GM12878 (cell line): ENCODE measurements around the gene CR1L. TPM values are rescaled to one million over a fixed set of nuclear protein-coding genes. Genes with fewer than 3 reads are reported as not detected.

Source experiments
- ATAC-seq: fragments of 200-7000 bp; cut with Tn5 transposase; 3 replicates; pipeline ENCODE4 v1.9.1; 2020; ENCODE audit warnings: mild to moderate bottlenecking, moderate library complexity
- BruUV-seq: library from RNA; stranded (reverse); fragments of 400-500 nt; replicated peaks from 2 replicates; lab custom pipeline; 2021; lab: Mats Ljungman, UMichigan
- CTCF ChIA-PET: fragments of 300-600 bp; sonication (Branson Sonifier 250); formaldehyde crosslinking; extraction: SDS; loops from one replicate; lab custom pipeline; 2021; ENCODE audit warnings: inconsistent platforms; lab: Yijun Ruan, JAX
- POLR2A ChIA-PET: fragments of 350-600 bp; formaldehyde crosslinking; extraction: SDS; loops from one replicate; lab custom pipeline; 2021; ENCODE audit warnings: inconsistent platforms; lab: Charles Lee
- RAD21 ChIA-PET: fragments of 300-600 bp; sonication (Branson Sonifier 250); formaldehyde crosslinking; loops from one replicate; lab custom pipeline; 2023; ENCODE audit warnings: antibody characterized with exemption; ENCODE audit not compliant: unreplicated experiment; lab: Charles Lee
- SMC1A ChIA-PET: fragments of 300-600 bp; sonication (Branson Sonifier 250); formaldehyde crosslinking; loops from one replicate; lab custom pipeline; 2023; ENCODE audit not compliant: unreplicated experiment, uncharacterized antibody; lab: Charles Lee
- DNase-seq: peaks from one replicate; pipeline ENCODE4 v3.0.0-alpha.2; 2011; ENCODE audit warnings: low read depth, low spot score
- FAIRE-seq: peaks from 3 replicates; lab custom pipeline; 2011; peaks lifted over from hg19 to GRCh38; lab: Jason Lieb, UNC
- H2AFZ ChIP-seq: 2 replicates; pipeline ENCODE4 v1.6.0; 2011; ENCODE audit warnings: low read depth, low read length, control low read depth; ENCODE audit not compliant: control insufficient read depth
- H3K27ac ChIP-seq: 2 replicates; pipeline ENCODE4 v1.5.1; 2011; ENCODE audit warnings: control low read depth; ENCODE audit not compliant: control insufficient read depth, insufficient read depth
- H3K27me3 ChIP-seq, 2 experiments: replicated peaks in 1 of 2; 2 replicates each; pipeline versions ENCODE4 v1.6.0 to v1.6.1; 2011; ENCODE audit warnings: low read length in 1 of 2; ENCODE audit not compliant: control insufficient read depth in 2 of 2, insufficient read depth in 2 of 2
- H3K36me3 ChIP-seq, 2 experiments: 2 replicates each; pipeline ENCODE4 v1.5.1; 2011; ENCODE audit warnings: low read length in 1 of 2; ENCODE audit not compliant: control insufficient read depth in 2 of 2, insufficient read depth in 2 of 2
- H3K4me1 ChIP-seq: 2 replicates; pipeline ENCODE4 v1.6.1; 2011; ENCODE audit warnings: mild to moderate bottlenecking, low read length, moderate library complexity, mixed read lengths; ENCODE audit not compliant: control insufficient read depth, insufficient read depth
- H3K4me2 ChIP-seq: 2 replicates; pipeline ENCODE4 v1.6.0; 2011; ENCODE audit warnings: control low read depth; ENCODE audit not compliant: control insufficient read depth, insufficient read depth
- H3K4me3 ChIP-seq: fragments of 200-600 bp; sonication (generic); 2 replicates; pipeline ENCODE4 v1.5.1; 2016
- H3K79me2 ChIP-seq: 2 replicates; pipeline ENCODE4 v1.6.0; 2011; ENCODE audit warnings: low read length; ENCODE audit not compliant: control insufficient read depth, insufficient read depth
- H3K9ac ChIP-seq: 2 replicates; pipeline ENCODE4 v1.8.0; 2011; ENCODE audit warnings: low read length, control low read depth, mixed read lengths; ENCODE audit not compliant: control insufficient read depth, insufficient read depth
- H3K9me3 ChIP-seq: replicated peaks from 3 replicates; pipeline ENCODE4 v1.5.1; 2011; ENCODE audit warnings: mild to moderate bottlenecking, low read length; ENCODE audit not compliant: control insufficient read depth, insufficient read depth
- H4K20me1 ChIP-seq: 2 replicates; pipeline ENCODE4 v1.6.0; 2011; ENCODE audit not compliant: control insufficient read depth, insufficient read depth
- CBFB ChIP-seq: IDR thresholded peaks from 2 replicates; pipeline ENCODE4 v1.6.1; 2016; ENCODE audit warnings: antibody characterized with exemption, low read depth
- EP300 ChIP-seq, 2 experiments: fragments of 150-350 bp in 1 of 2; IDR thresholded peaks; 2 replicates each; pipeline ENCODE4 v1.6.1; 2011 to 2012; ENCODE audit warnings: low read depth in 2 of 2, low read length in 2 of 2, borderline replicate concordance in 1 of 2, improper control_type of control experiment in 1 of 2, inconsistent platforms in 1 of 2; ENCODE audit not compliant: control insufficient read depth in 1 of 2
- HCFC1 ChIP-seq: fragments of 150-350 bp; IDR thresholded peaks from 2 replicates; pipeline ENCODE4 v1.6.1; 2014; ENCODE audit warnings: low read length
- HDAC2 ChIP-seq: fragments of 200-600 bp; sonication (generic); IDR thresholded peaks from 2 replicates; pipeline ENCODE4 v1.6.1; 2017
- NRF1 ChIP-seq: conservative IDR thresholded peaks from 2 replicates; pipeline ENCODE4 v1.6.1; 2011; ENCODE audit warnings: mild to moderate bottlenecking, low read depth, low read length, improper control_type of control experiment
- ZNF592 ChIP-seq: fragments of 450-650 bp; IDR thresholded peaks from 2 replicates; pipeline ENCODE4 v1.6.1; 2017; ENCODE audit warnings: mild to moderate bottlenecking, moderate library complexity
- WGBS: methylation state at CpG from one replicate; pipeline ENCODE4 v1.1.6; 2016; ENCODE audit warnings: low lambda C conversion rate; ENCODE audit not compliant: insufficient replicate concordance, insufficient coverage; ENCODE audit errors: missing lambda C conversion rate; 5-methylcytosine and 5-hydroxymethylcytosine counted together
- in situ Hi-C: fragments of 300-500 bp; cut with MboI; formaldehyde crosslinking; loops from 9 replicates; pipeline ENCODE4 v1.14.3; 2018; ENCODE audit warnings: mixed read lengths
- intact Hi-C: fragments of 100-400 bp; cut with micrococcal nuclease; formaldehyde crosslinking; loops from one replicate; pipeline ENCODE4 v1.14.2; 2022; ENCODE audit not compliant: unreplicated experiment
- polyA plus RNA-seq, 11 experiments: library from polyadenylated mRNA; depleted of rRNA in 4 of 11; unstranded in 6 of 11; stranded (reverse) in 5 of 11; fragments of >200 nt; fragmentation: Nextera tagmentation in 4 of 11; fragmentation: Illumina TruSeq in 1 of 11; extraction: Ambion mirVana in 4 of 11; extraction: Trizol in 1 of 11; gene quantifications; 1 replicate in 1 of 11; 2 replicates in 10 of 11; pipeline versions ENCODE4 v1.2.1 to v1.2.3, GENCODE V29; 2011 to 2016; ENCODE audit warnings: inconsistent platforms in 2 of 11, missing spikeins in 2 of 11, low read depth in 1 of 11
- total RNA-seq, 4 experiments: library from RNA; depleted of rRNA in 3 of 4; stranded (reverse); fragments of >200 nt in 3 of 4; fragmentation: Illumina TruSeq in 1 of 4; extraction: Trizol in 1 of 4; gene quantifications; 2 replicates each; pipeline versions ENCODE4 v1.2.1 to v1.2.3, GENCODE V29; 2013 to 2021
- TF ChIP-seq, protein P1 (sequence below): fragments of 450-650 bp; IDR thresholded peaks from 2 replicates; pipeline ENCODE4 v1.6.1; 2017; ENCODE audit warnings: low read depth, mild to moderate bottlenecking, moderate library complexity

The CR1L gene
- total and polyA plus RNA-seq, 10 of the 15 experiments (the other 5 are each of a cell fraction or from before 2014, with no cell fraction given): 0.11 TPM; not detected in 9

GRCh38 chr1:207647671-207648333 lies 2.9 kb downstream of the CR1L start:
- intact Hi-C loops: no loop called here
- 32% methylated on average over 4 of the region's 4 CpGs for WGBS

GRCh38 chr1:207648334-207649209 lies 3.6 kb downstream of the CR1L start:
- no peak for FAIRE-seq
- H3K27ac ChIP-seq: no peak overlapping the region
- ATAC-seq: no peak
- ChIA-PET CTCF (interaction anchor here (0.8 kb wide), 1 partner anchor 28 kb away, joined by 3 read pairs; no protein-coding TSS in a partner anchor), SMC1A (interaction anchor here (1.1 kb wide), 1 partner anchor 8 kb away, joined by 3 read pairs; no protein-coding TSS in a partner anchor), POLR2A (no interaction called here), RAD21 (interaction anchor here (1.0 kb wide), 1 partner anchor 149 kb away, joined by 3 read pairs; no protein-coding TSS in a partner anchor)
- 56% methylated on average over 5 of the region's 5 CpGs for WGBS
- H3K4me2 ChIP-seq: no peak overlapping the region
- no peak overlapping the region for H3K9ac ChIP-seq
- DNase-seq: no peak
- intact Hi-C loops: no loop called here
- H3K79me2 ChIP-seq: no peaks in the 10 kb centered on the region
- no peaks in the 10 kb centered on the region; the same call in 2 of the 3 replicates for H3K9me3 ChIP-seq
- no peak overlapping the region for H2AFZ ChIP-seq
- peaks cover 2% of the 10 kb centered on the region; the same call in 1 of the 2 replicates for H3K4me1 ChIP-seq
- no peaks in the 10 kb centered on the region for H3K36me3 ChIP-seq
- no peaks in the 10 kb centered on the region for H4K20me1 ChIP-seq
- in situ Hi-C loops: no loop called here
- H3K4me3 ChIP-seq: no peak overlapping the region
- no TSS peak for BruUV-seq
- no peaks in the 10 kb centered on the region for H3K27me3 ChIP-seq
- TF ChIP-seq NRF1: no peak
- no peak for TF ChIP-seq HCFC1
- TF ChIP-seq, protein P1, sequence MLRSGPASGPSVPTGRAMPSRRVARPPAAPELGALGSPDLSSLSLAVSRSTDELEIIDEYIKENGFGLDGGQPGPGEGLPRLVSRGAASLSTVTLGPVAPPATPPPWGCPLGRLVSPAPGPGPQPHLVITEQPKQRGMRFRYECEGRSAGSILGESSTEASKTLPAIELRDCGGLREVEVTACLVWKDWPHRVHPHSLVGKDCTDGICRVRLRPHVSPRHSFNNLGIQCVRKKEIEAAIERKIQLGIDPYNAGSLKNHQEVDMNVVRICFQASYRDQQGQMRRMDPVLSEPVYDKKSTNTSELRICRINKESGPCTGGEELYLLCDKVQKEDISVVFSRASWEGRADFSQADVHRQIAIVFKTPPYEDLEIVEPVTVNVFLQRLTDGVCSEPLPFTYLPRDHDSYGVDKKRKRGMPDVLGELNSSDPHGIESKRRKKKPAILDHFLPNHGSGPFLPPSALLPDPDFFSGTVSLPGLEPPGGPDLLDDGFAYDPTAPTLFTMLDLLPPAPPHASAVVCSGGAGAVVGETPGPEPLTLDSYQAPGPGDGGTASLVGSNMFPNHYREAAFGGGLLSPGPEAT: no peak
- TF ChIP-seq EP300 (IDR thresholded peaks at IDR 0.05; ENCODE audit: borderline replicate concordance in 1 of 2, control insufficient read depth in 1 of 2, low read depth in 2 of 2, low read length in 2 of 2): no peak
- TF ChIP-seq ZNF592: no peak

More at GRCh38 chr1:207647671-207648333, 2.9 kb downstream of the CR1L start:
- no peak overlapping the region for H3K4me2 ChIP-seq
- ATAC-seq (no peak), DNase-seq (no peak)
- H3K4me1 ChIP-seq: peaks cover 2% of the 10 kb centered on the region; the same call in 1 of the 2 replicates
- H3K36me3 ChIP-seq: no peaks in the 10 kb centered on the region
- H2AFZ ChIP-seq: no peak overlapping the region
- no peaks in the 10 kb centered on the region for H4K20me1 ChIP-seq
- RAD21 ChIA-PET: no interaction called here
- no peak for TF ChIP-seq HDAC2
- no peak for TF ChIP-seq CBFB
- TF ChIP-seq, all 136 proteins: peak for 0
- no peak overlapping the region for H3K4me3 ChIP-seq
- H3K27ac ChIP-seq: no peak overlapping the region
- in situ Hi-C loops: no loop called here
- no peak overlapping the region for H3K9ac ChIP-seq
- POLR2A ChIA-PET: no interaction called here
- H3K9me3 ChIP-seq: no peaks in the 10 kb centered on the region; the same call in 2 of the 3 replicates
- BruUV-seq: no TSS peak
- SMC1A ChIA-PET: no interaction called here
- H3K79me2 ChIP-seq: no peaks in the 10 kb centered on the region
- CTCF ChIA-PET: no interaction called here
- FAIRE-seq: no peak
- H3K27me3 ChIP-seq: no peaks in the 10 kb centered on the region
